T-helper 22 cell (primary cell): ENCODE measurements around the gene AWAT1.
A peak's percentile ranks its signal among the peaks of the same experiment; 100 is the strongest.
"Not testable (repeated sequence)": the region's sequence is repeated elsewhere in the genome, so short reads cannot be mapped to it uniquely, and the experiment has no call there.

Source experiments
- DNase-seq: peaks from one replicate; pipeline ENCODE4 v3.0.0-alpha.2; 2020; ENCODE audit warnings: low read depth

Gene AWAT1

DNA sequence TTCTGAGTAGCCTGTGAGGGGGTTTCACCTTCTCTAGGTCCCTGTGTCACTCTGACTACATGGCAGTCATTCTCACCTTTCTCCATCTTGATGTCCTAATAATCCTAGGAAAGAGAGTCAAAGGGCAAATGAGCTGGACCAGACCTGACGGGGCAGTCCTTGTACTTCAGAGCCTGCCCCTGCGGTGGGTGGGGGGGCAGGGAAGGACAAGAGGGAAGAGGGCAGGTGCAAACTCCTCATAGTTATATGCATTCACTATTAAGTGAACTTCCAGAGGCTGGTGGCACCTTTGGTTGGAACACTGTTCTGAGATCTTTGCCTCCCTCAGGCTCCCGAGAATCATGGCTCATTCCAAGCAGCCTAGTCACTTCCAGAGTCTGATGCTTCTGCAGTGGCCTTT is at the start of gene AWAT1:
Gene AWAT1, plus strand, starts transcription at position 301 of the 400 bp plus-strand sequence. Its CDS starts 41 bp downstream, at position 342.
- no peak for DNase-seq

DNA sequence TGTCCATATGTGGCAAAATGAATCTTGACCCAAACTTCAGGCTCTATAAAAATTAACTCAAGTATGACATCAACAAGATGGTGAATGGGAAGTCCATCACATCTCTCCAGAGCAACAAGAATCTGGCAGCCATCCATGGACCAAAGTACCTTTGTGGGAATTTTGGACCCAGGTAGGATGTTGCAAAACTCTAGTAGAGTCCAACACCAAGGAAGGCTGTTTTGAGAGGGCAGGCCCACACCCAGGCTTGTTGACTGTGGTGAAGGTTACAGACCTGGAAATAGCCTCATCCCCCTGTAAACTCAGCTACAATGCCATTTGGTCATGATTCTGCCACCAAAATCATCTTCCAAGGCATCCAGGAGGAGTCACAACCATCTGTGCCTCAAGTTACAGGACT is 44.2 kb upstream of the AWAT1 start:
- no peak for DNase-seq

DNA sequence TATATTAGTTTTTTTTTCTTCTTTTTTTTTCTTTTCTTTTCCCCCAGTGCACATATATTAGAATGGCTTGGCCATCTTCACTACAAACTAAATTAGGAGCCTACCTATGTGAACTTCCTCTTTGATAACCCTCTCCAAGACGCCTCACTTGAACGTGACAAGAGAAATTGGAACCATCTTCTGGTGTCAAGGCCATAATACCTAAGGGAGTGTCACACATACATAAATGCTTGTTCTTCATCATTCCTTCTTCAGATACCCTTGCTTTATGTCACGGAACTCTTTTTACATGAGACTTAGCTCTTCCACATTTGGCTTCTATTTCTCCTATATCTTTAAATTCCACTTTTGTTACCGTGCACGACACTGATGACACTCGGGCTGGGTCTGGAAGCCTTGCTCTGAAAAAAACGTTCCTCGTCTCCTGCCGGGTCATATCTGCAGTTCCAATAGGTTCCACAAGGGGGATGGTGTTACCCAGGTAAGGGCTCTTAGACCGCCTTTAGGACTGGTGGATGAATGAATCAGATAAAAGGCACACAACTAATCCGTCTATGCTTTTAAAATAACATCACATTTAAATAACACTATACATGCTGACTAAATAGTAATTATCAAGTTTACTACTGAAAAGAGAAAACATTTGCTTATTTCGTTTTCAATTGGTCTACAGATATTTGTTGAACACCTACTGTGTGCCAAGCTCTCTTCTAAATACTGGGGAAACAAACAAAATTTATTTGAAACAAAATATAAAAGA is 37.3 kb upstream of the AWAT1 start:
- DNase-seq: peak; percentile 9

DNA sequence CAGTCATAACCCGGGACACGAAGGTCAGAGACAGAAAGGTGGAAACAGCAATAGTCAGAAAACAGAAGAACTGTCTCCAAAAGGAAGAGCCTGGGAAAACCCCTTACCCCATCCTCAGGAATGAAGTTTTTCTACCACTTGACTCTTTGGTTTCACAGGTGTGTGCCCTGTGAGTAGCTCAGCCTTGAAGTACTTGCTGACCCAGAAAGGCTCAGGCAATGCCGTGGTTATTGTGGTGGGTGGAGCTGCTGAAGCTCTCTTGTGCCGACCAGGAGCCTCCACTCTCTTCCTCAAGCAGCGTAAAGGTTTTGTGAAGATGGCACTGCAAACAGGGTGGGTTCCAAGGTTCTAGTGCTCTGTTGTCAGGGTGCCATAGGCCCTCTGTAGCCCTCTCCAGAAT is 32.7 kb upstream of the AWAT1 start:
- DNase-seq: no peak

DNA sequence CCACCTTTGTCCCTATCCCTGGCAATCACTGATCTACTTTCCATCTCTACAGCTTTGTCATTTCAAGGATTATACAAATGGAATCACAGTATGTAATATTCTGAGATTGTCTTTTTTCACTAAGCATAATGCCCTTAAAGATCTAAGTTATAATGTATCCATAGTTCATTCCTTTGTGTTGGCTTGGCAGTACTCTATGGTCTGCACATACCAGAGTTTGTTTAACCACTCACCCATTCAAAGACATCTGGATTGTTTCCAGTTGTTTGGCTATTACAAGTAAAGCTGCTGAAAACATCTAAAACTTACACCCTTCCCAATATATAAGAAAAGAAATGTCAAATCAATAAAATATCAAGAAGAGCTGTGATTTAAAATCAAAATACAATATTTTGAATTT is 26.0 kb upstream of the AWAT1 start:
- no peak for DNase-seq

DNA sequence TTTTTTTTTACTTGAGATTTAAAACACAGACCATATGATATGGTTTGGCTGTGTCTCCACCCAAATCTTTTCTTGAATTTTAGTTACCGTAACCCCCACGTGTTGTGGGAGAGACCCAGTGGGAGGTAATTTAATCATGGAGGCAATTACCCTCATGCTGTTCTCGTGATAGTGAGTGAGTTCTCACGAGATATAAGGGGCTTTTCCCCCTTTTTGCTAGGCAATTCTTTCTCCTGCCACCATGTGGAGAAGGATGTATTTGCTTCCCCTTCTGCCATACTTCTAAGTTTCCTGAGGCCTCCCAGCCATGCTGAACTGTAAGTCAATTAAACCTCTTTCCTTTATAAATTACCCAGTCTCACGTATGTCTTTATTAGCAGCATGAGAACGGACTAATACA is 24.9 kb upstream of the AWAT1 start:
- not testable (repeated sequence) for DNase-seq

DNA sequence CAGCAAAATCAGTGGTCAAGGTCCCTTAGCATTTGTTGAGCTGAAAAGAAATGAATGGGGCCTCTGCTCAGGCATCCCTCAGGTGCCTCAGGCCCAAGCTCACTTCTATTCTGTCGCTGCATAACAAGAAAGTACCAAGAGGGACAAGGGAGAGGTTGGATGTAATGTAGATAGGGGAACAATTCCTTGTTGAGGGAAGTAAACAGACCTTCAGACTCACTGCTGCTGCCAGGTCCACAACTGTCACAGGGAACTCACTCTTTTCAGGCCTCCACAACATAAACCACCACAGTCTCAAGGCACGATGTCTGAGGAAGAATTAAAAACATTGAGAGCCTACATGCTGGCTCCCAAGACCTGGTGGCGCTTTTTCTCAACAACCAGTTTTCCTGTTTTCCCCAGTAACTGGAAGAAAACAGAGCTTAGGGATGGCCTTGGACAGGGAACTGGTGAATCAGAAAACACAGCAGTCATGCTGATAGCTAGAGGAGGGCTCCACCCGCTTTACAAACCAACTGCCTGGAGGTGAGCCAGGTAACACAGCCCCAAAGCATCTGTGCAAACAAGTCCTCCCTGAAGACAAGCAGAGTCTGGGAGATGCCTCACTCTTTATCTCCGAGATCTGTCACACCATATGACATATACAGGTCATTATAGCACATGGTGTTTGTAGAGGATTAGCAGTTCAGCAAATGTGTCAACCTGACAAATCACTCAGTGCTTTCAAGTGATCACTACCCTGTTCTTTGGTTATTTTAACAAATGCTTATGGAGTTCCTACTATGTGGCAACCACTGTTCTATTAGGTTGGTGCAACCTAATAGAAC is 14.3 kb upstream of the AWAT1 start:
- DNase-seq: no peak

DNA sequence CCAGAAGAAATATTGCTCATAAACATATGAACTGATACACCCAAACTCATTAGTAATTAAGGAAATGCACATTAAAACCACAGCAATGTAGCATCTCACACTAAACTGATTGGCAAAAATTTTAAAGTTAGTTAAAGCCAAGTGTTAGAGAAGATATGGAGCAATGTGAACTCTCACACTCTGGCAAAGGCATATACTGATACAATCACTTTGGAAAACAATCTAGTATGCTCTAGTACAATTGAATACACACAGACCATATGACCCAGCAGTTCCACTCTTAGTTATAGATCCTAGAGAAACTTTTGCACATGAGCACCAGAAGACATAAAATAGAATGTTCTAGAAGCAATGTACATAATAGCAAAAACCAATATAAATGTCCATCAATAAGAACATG is 8.4 kb upstream of the AWAT1 start:
- no peak for DNase-seq

DNA sequence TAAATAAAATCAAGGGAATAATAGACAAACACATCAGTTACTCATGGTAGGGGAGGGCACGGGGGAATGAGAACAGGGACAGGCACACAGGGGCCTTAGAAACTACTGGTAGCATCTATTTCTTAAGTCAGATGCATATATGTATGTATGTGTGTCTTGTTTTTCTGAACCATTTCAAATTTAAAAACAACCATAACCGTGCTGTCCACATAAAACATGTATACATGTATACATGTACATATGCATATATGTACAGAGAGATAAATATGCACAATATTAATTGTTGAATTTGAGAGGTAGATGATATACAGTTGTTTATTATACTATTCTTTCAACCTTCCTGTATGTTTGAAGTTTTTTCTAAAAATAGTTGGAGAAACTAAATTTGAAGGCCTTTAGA is 7.8 kb upstream of the AWAT1 start:
- no peak for DNase-seq

DNA sequence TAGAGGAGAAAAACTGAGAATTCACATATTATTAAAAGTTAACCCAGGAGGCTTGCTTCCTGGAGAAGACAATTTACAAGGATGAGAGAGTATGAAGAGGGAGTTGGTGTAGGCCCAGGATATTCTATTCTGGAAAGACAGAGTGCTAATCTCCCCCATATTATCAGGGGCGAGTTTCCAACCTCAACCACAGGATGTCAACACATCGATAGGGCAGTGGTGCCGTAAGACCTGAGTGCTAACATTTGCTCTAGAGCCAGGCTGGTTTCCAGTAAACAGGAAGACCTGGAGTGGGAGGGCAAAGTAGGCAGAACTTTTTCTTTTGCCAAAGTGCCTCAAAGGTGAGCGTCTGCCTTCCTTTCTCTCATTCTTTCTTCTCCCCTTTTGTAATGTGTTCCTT is 2.8 kb upstream of the AWAT1 start:
- no peak for DNase-seq

DNA sequence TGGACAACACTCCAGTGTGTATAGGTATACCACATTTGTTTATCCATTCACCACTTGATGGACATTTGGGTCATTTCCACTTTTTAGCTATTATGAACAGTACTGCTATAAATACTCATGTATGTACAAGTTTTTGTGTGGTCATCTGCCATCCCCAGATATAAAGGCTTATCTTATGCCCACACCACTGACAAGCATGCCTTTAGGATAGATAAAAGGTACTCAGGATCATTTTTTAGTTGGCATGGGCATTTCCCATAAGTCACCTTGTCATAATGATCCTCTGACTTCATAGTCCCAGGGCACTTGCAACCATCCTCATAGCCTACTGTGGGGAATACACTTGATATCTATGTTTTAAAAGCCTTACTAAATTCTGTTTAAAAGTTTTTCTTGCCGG is 6.3 kb downstream of the AWAT1 start:
- DNase-seq: no peak

DNA sequence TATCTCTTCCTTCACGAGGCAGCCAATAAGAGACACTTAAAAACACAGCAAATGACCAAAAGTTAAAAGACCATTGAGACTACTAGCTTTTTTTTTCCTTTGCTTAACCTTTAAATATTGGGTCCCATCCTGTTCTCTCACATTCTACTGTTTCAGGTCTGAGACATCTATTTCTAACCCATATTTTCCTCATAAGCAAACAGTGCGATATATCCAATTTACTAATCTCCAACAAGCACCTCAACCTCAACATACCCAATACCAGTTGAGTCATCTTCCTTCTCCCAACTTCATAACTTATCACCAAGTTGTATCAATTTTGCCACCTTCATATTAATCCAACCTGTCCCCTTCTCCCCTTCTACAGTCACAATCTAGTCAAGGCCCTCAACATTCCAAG is 7.0 kb downstream of the AWAT1 start:
- DNase-seq: no peak

DNA sequence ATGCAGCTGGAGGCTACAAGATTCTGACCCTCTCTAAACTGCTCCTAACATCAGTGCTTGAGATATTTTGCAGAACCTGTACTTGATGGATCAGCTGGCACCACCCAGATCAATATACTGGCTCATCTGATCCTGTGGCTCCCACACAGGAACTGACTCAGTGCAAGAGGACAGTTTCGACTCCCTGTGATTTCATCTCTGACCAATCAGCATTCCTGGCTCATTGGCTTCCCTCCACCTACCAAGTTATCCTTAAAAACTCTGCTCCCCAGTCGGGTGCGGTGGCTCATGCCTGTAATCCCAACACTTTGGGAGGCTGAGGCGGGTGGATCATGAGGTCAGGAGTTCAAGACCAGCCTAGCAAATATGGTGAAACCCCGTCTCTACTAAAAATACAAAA is 9.1 kb downstream of the AWAT1 start:
- DNase-seq: not testable (repeated sequence)

DNA sequence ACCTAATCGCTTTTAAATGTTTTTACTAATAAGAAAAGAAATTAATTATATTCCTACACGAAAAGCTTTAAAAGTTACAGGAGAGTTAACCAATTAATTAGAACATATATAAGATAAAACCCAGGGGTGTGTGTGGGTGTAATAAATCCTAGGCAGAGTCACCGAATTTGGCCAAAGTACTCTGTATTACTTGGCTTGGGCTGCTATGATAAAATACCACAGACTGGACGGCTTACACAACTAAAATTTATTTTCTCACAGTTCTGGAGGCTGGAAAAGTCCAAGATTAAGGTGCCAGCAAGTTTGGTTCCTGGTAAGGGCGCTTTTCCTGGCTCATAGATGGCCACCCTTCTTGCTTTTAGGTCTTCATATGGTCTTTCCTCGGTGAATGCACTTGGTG is 10.4 kb downstream of the AWAT1 start:
- DNase-seq: no peak

DNA sequence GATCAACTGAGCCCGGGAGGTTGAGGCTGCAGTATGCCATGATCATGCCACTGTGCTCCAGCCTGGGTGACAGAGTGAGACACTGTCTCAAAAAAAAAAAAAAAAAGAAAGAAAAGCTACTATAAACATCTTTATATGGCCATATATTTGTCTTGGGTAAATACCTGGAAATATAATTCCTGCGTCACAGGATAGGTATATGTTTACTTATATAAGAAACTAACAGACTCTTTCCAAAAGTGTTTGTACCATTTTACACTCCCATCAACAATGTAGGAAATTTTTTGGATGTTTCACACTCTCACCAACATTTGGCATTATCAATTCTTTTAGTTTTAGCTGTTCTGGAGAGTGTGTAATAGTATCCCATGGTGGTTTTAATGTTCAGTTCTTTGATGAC is 12.8 kb downstream of the AWAT1 start:
- DNase-seq: no peak

DNA sequence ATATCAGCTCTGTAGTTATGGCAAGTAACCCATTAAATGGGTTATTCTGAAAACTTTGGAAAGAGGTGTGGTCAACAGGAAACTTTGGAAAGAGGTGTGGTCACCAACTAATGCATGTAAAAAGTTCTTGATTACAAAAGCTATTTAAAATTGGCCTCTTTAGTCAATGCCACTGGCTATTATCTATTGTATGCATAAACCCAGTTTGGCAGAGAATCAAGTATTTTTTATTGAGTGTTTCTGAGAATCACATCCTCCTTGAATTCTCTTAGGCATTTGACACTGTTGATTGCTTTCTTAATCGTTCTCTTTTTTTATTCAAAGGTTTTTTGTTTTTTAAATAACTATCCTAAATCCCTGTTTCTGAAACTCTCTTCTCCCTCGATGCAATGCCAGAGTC is 18.0 kb downstream of the AWAT1 start:
- DNase-seq: no peak

DNA sequence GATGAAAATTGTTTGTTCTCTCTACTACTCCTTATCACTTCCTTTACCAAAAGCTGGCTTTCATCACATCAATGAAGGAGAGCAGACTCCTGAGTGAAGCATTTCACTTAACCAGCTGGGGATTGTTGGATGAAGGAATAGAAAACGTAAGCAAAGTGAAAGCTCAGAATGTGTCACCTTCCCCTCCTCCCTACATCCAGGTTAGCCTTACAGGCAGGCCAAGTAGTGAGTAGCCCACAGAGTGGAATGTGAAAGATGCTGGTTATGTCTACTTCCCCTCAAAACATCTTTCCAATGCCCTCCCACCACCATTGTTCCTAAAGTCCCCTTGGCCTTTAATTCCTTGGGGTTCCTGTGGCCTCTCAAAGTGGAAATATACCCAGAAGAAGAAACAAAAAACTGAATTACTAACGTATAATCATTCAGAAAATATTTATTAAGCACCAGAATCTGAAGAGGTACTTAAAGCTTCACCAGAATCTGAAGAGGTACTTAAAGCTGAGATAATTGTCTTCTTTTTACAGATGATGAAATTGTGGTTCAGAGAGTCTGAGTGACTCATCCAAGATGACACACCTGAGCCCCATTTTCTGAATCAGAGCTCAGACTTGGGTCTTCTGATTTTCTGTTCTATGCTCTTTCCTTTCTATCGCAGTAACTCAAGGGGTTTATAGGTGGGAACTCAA is 19.1 kb downstream of the AWAT1 start:
- DNase-seq: no peak

DNA sequence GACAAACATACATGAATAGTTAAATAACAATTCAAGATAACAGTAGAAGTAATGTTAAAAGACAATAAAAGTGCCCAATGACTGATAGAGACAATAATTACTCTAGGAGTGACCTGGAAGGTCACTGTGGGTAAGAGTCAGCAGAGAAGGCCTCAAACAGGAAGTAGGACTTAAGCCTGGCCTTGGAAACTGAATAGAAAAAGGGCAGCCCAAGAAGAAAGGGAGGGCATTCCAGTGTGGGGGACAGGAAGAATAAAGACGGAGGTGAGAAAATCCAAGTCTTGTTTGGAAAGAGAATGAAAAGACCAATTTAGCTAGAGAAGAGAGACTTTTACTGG is 19.6 kb downstream of the AWAT1 start:
- DNase-seq: no peak

DNA sequence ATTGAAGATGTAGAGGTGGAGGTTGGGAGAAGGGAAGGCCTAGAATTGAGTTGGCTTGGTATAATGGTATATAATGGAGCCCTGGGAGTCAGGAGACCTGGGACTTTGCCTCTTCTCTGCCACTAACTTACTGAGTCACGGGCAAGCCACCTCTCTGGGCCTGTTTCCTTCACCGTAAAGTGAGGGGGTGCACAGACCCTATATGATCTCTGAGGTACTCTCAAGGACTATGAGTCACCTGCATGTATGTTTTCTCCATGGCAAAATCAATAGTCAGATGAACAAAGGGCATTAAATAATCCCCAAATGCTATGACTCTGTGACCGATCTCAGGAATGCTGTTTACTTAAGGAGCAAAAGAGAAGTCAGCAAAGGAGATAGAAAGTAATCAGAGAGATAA is 20.5 kb downstream of the AWAT1 start:
- no peak for DNase-seq

DNA sequence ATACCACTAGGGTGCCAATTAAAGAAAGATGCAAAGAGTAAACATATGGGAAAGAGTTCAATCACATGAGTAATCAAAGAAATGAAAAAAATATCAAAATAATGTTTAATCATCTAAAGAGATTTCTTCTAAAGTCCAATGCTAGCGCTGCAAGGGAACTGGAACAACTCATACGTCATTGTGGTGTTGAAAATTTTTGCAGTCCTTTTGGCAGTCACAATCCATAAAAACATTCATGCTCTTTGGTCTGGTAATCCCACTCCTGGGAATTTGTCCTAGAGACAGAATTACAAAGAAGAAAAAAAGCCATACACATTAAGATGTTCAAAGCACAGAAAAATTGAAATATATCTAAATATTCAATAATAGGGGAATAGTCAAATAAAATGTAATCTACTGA is 21.0 kb downstream of the AWAT1 start:
- DNase-seq: no peak

DNA sequence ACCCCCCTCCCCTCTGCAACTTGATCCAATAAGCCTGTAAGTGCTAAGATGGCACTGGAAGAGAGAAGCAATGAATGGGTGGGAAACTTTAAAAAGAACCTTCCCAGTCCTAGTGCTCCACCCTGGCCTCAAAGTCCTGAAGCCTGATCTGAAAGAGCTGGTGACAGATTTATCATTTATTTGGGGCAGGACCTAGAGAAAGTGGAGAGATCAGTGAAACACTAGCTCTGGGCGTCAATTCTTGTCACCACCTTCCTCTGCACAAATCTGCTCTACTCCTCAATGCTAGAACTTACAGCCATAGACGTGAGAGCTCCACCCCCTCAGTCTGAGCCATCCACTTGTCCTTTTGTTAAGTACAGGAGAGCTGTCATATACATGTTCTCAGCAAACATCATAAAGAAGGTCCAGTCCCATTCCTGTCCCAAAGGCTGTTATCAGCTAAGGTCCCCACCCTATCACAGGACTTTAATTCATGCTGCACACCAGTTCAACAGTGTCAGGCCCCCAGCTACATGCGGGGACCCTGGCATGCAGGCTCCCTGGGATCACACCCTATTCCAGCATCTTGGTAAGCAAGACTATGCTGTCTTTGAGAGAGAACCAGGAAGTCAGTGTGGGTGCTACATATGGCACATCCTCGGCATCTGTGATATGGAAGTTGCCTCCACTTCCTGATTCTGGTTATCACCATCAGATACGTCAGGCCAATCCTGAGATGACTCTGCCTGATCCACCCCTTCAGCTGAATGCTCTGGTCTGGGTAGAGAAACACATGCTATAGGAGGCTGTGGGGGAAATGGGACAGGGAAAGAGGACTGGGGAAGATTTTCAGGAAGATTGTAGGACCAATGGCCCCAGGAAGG is 23.2 kb downstream of the AWAT1 start:
- DNase-seq: no peak

DNA sequence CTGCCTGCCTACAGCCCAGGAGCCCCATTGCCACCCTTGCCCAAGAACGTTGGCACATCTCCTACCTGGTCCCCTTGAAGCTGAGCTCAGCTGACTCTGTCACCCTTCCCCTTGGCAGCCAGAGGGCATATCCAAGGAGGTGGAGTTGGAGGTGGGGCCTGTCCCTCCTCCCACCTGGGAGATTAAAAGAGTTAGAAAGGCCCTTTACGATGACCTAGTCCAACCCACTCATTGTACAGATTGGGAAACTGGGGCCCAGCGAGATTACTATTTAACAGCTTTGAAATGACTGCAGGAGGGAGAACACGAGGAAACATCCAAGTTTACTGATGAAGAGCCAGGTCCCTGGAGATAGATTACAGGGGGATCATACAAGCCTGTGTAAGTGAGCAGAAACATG is 25.6 kb downstream of the AWAT1 start, which contains the start of gene P2RY4:
Gene P2RY4, minus strand, starts transcription at position 101 of the 400 bp plus-strand sequence. CDS start 580 bp downstream, outside the sequence.
- no peak for DNase-seq
